Suppressor macrophage treated with lipopolysaccharide for 1 hour (primary cell): Measurements from ENCODE around the gene PHF13.
"Not testable (repeated sequence)": the region's sequence is repeated elsewhere in the genome, so short reads cannot be mapped to it uniquely, and the experiment has no call there.

Source experiments
- DNase-seq, 3 donors: peaks; one replicate each; pipeline ENCODE4 v3.0.0-alpha.2; 2020 to 2022

The PHF13 gene

DNA sequence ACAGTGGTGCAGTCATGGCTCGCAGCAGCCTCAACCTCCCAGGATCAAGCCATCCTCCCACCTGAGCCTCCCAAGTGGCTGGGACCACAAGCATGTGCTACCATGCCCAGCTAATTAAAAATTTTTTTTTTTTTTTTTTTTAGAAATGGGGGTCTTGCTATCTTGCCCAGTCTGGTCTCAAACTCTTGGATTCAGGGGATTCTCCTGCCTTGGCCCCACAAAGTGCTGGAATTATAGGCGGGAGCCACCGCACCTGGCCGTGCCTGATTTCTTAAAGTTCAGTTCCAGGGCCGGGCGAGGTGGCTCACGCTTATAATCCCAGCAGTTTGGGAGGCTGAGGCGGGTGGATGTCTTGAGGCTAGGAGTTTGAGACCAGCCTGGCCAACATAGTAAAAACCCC, 17.5 kb downstream of the PHF13 start:
- DNase-seq: no peak

DNA sequence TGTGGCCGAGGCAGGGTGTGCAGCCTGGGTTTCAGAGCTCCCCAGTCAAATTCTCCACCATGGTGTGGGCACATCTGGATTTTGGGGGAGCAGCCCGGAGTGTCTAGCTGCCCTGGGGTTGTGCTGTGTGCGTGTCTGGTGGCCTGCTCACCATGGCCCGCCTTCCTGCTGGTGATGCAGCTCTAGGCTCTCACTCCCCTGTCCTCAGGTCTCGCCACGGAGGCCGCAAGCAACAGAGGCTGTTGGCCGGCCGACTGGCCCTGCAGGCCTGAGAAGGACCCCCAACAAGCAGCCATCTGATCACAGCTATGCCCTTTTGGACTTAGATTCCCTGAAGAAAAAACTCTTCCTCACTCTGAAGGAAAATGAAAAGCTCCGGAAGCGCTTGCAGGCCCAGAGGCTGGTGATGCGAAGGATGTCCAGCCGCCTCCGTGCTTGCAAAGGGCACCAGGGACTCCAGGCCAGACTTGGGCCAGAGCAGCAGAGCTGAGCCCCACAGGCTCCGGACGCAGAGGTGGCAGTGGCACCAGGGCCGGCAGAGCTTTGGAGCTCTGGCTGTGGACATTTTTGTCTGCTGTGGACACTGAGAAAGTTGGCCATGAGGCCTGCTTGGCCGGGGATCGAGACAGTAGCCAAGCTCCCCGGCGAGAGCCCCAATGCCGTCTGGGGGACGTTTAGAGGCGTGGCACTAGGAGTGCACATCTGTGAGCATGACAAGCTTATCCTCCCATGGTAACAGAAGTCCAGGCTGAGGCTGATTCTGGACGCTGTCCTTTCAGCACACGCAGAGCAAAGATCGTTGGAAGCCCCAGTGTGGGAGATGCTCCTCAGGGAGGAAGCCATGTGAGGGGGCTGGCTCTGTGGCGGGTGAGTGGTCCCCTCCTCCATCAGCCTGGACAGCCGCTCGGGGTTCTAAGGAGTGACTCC, 19.3 kb downstream of the PHF13 start:
- no peak for DNase-seq

DNA sequence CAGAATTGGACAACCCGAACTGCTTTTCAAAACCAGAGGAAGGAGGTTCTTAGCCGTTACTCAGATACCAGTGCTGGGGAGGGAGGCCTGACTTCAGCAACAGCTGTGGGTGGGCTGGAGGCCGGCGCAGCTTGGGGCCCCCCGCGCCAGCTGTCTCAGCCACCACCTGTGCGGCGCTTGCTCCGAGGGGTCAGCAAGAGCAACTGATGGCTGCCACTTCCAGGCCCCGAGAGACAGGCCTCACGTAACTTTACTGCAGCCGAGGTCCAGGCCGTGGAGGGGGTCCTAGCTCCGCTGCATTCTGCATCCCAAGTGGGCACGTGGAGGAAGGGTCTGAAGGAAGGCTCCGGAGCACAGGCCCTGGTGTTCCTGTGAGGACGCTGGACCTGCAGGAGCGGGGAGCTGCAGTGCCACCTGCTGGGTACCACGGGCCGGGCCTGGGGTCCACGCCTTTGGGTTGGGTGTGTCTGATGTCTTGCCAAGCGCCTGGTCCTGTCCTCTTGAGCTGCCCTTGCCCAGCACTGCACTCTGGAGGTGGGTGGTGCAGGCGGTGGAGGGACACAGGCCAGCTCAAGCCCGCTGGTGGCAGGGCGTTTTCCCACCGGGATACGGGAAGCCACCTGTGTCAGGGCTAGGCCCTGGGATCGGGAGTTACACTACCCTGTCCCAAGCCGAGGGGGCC, 21.0 kb downstream of the PHF13 start:
- peak; percentile 39 to 65 (median 52) for DNase-seq

DNA sequence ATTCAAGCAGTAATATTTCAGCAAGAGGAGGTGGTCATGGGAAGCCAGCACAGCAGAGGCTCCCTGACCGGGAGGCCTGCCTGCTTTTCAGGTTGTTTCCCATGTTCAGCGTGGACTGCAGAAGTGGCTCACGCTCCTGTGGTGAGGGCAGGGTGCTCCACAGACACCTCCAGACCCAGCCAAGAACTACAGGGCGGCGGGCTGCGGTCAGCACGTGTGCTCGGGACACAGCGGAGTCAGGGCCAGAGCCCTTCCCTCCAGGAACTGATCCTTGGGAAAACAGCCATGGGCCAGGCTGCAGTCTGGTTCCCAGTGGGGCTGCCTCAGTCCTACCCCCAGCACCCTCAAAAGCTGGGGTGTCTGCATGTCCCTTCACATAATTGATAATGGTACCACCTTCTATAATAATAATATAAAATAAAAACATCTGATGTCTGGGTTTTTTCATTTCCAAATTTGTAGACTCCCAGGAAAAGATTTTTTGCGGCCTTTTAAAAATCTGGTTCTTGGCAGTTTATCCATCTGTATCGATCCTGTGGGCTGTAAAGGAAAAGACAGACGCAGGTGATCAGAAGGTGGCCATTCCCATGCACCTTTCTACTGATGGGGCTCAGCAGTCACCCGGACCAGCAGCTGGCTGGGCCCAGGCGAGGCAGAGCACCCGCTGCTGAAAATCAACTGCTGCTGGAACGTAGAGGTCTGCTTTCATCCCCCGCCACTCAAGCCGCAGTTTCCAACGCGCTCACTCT, 21.8 kb downstream of the PHF13 start:
- DNase-seq: no peak

DNA sequence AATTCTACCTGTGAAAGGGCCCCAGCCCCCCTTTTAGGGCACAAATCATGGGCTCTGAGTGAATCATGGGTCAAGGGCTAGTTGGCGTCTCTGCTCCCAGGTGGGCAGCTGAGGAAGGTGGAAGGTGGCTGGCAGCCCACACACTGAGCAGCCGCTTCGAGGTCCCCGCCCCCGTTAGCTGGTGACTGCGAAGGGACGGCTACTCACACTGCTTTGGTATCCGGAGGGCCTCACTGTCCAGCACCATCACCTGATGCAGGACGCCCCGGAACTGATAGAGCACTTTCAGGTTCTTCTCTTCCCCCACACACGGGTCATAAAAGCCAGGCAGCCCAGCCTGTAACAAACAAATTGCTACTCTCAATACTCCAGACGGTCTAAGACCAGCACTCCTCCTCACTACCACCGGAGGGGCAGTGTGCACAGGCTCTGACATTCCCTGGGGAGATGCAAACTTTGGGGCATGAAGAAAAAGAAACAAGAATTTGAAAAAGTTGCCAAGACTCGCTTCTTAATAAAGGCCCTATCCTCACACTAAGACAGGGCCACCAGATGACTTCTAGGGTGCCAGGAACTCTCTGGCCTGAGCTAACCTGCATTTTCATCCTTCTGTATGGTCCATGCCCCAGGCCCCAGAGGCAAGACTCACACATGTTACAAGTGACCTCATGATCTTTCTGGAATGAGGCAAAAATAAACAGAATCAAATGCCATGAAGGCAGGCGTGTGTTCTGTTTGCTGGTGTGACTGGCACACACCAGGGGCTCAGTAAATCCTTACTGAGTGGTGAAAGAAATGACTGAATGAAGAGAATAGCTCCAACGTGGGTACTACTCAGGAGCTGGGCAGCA, 22.6 kb downstream of the PHF13 start:
- DNase-seq: no peak

DNA sequence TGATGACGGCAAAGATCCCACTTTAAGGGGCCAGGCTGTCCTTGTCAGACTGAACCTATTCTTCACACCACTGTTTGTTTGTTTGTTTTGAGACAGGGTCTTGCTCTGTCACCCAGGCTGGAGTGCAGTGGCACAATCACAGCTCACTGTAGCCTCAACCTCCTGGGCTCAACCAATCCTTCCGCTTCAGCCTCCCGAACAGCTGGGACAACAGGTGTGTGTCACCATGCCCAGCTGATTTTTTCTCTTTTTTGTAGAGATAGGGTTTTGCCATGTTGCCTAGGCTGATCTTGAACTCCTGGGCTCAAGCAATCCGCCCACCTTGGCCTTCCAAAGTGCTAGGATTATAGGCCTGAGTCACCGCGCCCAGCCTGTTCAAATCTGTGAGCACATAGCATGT, 23.2 kb downstream of the PHF13 start:
- DNase-seq: not testable (repeated sequence)

DNA sequence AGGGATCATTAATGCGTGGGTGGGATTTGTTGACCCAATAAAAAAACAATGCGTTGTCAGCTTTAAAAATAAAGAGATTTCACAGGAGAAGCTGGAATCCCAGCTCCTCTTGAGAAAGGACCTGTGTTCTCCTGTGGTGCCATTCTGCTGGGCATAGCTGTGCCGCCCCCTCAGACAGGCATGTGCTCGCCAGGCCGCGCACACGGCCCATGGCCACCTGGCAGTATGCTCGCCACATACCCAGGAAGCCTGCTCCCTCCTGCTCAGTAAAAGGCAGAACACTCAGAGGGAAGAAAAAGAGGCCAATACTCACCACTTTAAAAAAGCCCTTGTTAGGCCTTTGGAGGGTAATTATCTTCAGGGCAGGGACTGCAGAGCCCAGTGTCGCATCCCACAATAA, 24.2 kb downstream of the PHF13 start:
- DNase-seq: no peak

DNA sequence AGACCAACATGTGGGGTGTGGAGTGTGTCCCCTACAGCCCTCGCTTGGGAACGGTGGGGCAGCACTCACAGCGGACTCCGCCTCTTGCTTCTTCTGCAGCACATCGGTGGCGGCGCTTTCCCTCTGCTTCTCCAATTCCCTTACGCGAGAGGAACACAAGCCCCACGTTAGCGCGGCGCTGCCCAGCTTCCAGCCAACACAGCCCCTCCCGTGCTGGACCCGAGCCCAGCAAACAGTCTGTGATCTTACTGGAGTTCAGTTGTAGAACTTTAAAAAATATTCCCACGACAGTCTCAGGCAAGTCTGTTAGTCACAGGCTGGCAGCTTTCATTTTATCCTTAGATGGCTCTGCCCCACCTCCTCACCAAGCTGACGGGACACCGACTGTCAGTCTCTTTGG, 24.7 kb downstream of the PHF13 start:
- DNase-seq: no peak

DNA sequence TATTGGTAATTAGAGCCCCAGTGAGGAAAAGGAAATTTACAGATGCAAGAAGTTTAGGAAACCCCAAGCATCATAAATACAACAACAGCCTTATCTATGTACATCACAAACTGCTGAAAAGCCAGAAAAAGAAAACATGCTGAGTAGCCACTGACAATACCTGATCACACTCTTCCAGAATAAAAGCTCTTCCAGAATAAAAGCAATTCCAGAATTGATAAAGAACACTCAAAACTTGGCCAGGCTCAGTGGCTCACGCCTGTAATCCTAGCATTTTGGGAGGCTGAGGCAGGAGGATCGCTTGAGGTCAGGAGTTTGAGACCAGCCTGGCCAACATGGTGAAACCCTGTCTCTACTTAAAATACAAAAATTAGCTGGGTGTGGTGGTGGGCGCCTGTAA, 27.3 kb downstream of the PHF13 start:
- DNase-seq: not testable (repeated sequence)

DNA sequence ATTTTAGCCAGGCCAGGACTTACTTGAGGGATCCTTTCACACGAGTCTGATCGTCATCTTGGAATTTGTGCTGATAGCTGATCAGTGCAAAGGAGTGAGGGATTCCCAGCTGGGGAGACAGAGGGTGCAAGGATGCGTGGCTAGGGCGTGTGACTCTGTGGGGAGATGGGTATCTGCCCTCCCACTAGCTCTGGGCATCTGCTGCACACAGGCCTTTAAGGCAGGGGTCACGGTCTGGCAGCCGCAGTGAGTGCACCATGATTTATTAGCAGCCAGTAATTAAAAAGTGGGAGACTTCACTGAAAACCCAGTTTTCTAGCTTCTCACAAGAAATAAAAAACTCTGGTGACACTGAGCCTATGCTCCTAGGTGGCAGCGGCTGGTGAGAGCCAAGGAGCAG, 31.5 kb downstream of the PHF13 start:
- no peak for DNase-seq

DNA sequence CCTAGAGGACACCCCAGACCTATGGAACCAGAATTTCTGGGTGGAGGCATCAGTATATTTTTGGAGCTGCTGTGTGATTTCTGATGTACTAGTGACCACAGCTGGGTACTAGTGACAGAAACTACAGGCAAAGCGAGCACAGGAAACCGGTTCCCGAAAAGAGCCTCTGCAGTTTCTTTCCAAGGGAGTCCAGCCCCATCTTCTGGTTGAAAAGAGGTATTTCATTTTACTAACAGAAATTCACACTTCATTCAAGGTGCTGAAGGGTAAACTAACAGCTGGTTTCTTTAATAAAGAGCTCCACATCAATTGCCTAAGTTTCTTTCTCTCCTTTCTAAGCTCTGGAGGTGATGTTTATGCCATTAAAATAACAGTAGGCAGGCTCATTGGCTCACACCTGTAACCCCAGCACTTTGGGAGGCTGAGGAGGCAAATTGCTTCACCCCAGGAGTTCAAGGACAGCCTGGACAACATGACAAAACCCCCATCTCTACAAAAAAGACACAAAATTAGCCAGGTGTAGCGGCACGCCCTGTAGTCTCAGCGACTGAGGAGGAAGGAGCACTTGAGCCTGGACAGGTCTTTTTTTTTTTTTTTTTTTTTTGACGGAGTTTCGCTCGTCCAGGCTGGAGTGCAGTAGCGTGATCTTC, 33.1 kb downstream of the PHF13 start:
- DNase-seq: peak; percentile 54 to 74 (median 63)

DNA sequence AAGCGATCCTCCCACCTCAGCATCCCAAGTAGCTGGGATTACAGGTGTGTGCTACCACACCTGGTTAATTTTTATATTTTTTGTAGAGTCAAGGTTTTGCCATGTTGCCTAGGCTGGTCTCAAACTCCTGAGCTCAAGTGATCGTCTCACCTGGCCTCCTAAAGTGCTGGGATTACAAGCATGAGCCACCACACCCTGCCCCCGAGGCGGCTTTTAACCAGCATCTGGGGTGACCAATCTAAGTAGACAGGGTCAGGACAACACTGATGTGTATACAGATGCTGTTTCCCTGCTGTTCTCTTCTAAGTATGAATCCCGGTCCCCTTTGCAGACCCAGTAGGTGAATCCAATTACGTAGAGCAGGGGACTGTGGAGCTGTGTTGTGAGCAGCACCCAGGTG, 35.0 kb downstream of the PHF13 start:
- no peak for DNase-seq

DNA sequence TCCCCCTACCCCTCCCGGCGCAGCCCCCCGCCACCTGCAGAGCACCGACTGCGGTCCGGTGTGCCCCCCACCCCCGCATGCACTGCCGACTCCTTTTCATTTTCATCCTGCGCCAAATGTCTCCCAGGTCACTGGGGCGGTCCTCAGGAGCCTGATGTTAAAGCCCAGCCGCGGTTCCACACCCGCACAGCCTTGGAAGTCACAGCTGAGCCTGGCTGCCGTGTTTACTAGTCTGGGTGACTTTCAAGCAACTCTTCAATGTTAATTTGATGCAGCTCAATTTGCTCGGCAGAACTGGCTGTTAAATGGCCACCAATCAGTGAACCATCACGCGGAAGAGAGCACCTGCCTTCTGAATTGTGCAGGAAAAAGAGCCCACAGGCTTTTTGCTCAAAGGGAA, 38.4 kb downstream of the PHF13 start:
- DNase-seq: no peak

DNA sequence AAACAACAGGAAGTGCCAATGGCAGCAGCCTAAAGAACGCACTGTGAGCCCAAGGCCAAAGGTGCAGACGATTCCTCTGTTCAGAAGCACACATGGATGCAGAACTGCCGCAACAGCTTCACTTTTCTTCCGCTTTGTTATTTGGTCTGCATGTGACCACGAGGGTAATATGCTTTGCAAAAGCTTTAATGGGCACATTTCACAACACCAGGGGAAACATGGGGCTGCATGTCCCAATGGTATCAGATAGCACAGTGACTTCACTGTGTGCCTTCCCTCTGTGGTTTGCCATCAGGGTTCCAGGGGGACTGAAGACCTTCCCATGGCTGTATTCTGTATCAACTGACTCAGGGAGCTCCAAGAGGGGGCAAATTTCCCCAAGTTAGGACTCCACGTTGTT, 39.5 kb downstream of the PHF13 start:
- DNase-seq: no peak

DNA sequence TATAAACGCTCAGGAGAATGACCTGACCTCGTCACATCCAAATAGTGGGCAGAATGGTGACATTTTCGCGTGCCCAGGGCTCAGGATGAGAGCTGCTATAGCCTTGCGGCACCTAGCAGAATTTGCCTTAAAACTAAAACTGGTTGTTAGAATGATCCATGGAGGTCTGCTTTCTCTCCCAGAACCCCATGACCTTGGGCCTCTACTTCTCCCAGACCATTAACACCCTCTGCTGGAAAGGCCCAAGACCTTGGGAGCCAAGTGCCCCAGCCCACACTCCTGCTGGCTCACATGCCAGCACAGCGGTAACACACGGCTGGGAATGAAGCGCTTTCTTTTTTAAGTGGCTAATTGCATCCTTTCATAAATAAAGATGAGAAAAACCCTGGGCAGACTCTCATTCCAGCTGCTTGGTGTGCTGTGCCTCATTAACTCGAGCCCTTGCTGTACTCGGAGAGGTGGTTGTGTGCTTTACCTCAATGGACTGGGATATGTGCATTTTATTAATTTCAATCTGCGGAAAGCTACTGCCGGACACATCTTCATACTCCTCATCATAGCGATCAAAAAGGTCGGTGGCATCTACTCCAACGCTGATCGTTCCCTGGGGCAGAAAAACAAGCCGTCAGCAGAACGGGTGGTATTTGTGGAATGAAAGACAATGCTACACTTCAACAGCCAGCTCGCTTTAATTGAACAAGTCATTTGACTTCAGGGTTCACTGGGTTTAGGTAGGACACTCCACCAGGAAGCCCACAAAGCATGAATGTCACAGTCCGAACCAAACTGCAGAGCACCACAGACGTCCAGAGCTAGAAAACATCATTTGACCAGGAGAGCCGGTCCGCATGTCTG, 40.1 kb downstream of the PHF13 start:
- DNase-seq: no peak

DNA sequence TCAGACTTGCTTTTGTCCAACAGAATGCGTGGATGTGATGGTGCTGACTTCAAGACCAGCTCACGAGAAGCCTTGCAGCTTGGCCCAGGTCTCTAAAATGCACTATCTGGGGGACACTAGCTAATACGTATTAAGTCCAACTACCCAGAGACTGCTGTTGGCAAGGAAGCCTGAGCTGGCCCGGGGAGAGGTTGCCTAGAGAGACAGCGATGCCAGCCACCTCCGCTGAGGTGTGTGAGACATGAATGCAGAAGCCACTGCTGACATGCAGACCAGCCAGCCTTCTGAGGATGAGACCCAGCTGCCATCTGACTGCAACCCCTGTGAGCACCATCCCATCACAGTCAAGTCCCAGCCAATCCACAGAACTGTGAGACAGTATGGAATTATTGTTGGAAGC, 43.6 kb downstream of the PHF13 start:
- DNase-seq: no peak

DNA sequence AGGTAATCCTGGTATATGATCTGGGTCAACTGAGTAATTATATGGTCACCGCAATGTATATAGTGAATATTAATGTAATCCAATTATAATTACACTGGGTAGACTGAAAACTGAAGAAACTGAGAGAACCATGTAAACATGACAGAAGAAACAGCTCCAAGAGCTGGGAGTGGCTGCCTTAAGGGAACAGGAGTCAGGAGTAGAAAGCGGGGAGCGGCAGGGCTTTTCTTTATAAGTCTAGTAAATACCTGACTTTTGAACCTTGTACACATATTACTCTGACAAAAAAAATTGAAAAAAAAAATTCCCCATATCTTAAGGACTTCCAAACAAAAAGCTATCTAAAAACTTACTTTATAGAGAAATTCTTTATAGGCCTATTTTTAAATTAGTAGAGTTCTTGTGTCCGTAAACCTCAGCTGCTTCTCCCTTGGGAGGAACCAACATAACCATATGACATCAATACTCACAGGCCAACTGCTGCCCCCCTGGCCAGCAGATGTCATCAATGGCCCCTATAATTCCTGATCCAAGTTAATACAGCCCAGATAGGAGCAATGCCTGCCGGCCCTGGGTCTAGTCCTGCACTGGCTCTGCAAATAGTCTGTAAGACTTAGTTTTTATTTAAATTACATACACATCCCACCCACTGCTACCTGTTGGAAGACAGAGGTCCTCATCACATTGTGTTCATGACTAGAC, 45.0 kb downstream of the PHF13 start:
- no peak for DNase-seq

DNA sequence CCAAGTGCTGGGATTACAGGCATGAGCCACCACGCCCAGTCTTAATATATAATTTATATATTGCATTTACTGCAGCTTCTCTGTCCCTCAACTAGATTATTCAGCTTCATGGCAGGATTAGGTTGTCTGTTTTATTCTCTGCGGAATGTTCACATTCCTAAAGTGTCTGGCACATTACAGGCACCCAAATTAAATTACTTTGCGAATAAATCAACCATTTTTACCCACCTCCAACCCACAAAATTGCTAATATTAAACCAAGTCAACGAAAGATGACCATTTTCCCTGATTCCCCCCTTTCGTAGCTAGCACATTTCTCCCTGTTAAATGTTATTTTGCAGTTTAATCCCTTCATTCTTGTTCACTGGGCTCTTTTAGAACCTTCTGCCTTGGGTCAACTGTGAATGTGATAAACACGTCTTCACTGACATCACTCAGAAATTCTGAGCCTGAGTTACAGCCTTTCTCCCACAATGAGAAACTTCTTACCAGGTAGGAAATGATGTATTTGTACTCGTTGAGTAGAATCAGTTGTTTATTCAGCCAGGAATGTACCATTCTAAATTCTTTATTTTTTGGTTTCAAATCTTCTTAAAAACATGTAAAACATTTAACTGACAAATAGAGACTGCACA, 47.0 kb downstream of the PHF13 start:
- DNase-seq: no peak

DNA sequence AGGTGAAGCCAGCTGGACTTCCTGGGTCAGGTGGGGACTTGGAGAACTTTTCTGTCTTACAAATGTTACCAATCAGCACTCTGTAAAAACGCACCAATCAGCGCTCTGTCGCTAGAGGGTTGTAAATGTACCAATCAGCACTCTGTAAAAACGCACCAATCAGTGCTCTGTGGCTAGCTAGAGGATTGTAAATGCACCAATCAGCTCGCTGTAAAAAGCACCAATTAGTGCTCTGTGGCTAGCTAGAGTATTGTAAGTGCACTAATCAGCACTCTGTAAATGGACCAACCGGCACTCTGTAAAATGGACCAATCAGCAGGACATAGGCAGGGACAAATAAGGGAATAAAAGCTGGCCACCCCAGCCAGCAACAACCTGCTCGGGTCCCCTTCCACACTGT, 48.9 kb downstream of the PHF13 start:
- DNase-seq: not testable (repeated sequence)

DNA sequence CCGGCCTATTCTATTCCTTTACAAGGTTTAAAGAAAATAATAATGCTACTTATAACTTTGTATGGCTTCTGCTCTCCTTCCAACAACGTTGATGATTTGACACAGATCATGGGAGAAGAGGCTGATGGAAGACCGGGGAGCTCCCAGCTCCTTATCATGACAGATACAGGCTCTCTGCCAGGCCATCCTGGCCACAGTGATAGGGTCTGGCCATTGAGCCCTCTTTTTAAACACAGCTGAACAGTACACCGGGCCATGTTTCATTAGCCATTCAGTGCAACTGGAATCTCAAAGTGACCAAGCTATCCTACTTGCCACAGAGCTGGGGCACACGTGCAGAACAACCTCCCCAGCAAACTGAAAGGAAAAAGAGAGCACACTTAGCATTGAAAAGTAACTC, 53.2 kb downstream of the PHF13 start:
- no peak for DNase-seq
